Fibroblast of skin of right quadriceps (primary cell): ENCODE measurements around the gene ARSD.
A peak's percentile ranks its signal among the peaks of the same experiment; 100 is the strongest.
"Not testable (repeated sequence)": the region's sequence is repeated elsewhere in the genome, so short reads cannot be mapped to it uniquely, and the experiment has no call there.

Experiments used
- DNase-seq: peaks from one replicate; pipeline ENCODE4 v3.0.0-alpha.2; 2013

The ARSD gene

DNA sequence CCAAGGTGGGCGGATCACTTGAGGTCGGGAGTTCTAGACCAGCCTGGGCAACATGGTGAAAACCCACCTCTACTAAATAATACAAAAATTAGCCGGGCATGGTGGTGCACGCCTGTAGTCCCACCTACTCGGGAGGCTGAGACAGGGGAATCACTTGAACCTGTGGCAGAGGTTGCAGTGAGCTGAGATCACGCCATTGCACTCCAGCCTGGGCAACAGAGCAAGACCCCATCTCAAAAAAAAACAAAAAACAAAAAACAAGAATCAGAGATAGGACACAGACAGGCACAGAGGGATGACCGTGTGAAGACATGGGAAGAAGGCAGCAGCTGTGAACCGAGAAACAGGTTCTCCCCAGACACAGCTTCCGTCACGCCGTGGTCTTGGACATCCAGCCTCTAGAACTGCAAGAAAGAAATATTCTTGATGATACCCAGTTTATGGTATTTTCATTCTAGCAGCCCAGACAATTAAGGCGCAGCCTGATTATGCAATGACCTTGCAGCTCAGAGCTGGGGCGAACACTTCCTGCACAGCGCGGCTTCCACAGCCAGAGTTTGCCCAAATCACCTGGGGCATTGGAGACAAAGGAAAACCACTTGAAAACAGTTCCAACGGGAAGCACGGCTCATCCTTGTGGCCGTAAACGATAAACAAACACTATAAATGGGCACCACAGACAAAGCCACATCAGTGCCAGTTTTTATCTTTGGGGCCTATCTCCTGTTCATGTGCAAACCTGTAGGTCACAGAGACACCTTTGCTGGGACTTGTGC, 4.2 kb upstream of the ARSD start:
- DNase-seq, result no peak

DNA sequence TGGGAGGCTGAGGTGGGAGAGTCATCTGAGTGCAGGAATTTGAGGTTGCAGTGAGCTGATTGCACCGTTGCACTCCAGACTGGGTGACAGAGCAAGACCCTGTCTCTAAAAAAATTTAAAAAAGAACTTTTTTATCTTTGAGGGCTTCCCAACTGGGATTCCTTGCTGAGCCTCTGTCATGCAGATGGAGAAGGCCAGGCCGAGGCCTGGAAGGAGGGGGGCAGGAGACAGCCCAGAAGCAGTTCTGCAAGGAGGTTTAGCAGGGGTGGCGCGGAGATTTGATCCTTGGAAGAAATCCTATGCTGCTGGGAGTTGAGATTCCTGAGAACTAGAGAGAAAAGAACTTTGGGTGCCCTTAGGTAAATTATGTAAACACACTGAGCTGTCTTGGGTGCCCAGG, 2.5 kb upstream of the ARSD start:
- DNase-seq, result no peak

DNA sequence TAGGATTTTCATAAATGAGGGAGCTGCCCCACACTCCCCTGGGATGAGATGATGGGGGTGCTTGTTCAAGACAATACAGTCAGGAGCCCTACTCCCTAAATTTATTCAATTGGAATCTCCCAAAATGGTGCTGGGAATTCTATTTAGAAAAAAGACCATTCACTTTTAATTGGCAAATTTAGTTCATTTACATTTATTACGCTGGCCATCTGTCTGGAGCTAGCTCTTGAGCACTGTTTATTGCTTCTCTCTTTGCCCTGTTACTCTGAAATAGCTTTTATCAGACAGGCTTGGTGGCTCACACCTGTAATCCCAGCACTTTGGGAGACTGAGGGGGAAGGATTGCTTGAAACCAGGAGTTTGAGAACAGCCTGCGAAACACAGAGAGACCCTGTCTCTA, 2.0 kb upstream of the ARSD start:
- no peak for DNase-seq

DNA sequence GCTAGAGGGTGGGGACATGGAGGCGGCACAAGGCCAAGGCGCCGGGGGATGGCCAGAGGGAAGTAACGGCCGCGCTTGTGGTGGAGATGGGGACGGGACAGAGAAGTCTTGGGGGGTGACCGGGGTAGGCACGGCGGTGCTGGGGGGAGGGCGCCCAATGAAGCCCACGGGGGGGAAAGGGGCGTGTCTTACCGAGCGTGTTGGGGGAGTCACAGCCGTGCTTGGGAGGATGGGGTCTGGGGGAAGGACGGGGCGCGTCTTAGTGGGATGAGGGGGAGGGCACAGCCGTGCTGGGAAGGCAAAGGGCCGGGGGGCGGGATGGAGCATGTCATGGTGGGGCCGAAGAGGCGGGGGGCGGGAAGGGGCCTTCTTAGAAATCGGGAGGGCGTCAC, 952 bp downstream of the ARSD start:
- peak; percentile 77 for DNase-seq

DNA sequence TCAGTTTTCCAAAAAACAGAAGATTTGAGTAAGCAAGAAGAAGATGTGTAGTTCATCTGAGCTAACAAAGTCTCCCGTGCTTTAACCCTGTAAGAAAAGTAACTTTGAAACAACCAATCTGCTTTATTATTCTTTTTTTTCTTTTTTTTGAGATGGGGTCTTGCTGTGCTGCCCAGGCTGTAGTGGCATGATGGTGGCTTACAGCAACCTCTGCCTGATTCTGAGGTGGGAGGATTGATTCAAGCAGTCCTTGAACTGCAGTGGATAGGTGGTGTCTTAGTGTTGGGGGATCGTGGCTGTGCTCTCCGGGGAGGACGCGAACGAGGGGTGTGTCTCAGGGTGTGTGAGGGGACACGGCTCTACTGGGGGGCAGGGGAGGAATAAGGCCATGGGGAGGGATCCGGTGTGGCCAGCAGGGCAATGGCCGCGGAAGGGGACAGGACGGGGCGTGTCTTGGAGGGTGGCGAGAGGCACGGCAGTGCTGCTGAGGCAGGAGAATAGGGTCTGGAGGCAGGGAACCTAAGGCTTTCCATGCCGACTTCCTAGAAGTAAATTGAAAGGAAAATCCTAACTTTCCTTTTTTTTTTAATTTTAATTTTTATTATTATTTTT, 2.4 kb downstream of the ARSD start:
- no peak for DNase-seq

DNA sequence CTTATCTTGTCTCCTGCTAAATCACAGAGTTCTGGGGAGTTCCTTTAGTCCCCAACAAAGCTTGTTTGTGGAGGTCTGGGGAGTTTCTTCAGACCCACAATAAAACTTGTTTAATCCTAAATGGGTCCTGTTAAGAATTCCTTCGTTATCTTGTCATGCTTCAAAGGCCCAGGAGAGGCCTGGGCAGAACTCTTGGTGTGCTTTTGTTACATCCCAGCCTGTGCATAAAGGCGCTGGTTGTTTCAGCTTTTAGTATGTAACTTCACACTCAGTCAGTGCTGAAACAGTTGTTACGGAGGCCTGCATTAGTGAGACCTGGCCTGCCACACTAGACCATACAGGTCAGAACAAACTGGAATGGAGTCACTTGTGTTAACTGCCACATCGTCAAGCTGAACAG, 2.9 kb downstream of the ARSD start:
- not testable (repeated sequence) for DNase-seq

DNA sequence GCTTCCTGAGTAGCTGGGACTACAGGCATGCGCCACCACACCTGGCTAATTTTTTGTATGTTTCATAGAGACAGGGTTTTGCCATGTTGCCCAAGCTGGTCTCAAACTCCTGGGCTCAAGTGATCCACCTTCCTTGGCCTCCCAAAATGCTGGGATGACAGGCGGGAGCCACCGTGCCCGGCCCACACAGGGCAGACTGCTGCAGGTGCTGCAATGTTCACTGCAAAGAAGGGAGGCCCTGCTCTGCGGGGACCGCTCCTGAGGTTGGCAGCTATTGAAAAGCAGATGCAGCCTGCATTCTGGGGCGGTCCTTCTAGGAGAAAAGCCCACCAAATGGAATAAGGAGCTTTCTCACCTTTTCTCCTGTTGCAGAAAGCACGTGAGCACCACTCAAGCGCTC, 5.0 kb downstream of the ARSD start:
- DNase-seq, result no peak

DNA sequence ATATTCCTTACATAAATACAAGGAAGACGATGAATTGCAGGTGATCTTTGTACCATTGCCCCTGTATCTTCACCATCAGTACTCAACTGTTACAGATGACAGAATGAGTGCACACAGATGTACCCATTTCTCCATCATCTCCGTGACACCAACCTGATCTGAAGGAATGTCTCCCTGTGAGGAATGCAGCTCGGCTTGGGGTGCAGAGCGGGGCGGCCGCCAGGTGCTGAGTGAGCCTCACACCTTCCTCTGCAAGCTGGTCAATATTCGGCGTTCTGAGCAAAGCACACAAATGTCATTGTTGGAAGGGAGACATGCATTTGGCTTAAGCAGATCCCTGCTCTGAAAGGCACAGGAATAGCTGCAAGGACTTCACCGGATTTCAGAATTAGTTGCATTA, 7.4 kb downstream of the ARSD start:
- DNase-seq, result no peak

DNA sequence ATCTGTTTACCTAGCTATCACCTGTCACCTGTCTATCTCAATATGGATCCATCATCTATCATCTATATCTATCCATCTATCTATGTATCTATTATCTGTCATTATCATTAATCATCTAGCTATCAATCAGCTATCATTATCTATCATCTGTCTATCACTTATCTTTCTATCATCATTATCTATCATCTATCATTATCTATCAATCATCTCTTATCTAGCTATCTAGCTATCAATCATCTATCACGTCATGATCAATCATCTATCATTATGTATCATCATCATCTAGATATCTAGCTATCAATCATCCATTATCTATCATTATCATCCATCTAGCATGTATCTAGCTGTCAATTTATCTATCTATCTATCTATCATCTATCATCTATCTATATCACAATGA, 7.9 kb downstream of the ARSD start:
- no peak for DNase-seq

DNA sequence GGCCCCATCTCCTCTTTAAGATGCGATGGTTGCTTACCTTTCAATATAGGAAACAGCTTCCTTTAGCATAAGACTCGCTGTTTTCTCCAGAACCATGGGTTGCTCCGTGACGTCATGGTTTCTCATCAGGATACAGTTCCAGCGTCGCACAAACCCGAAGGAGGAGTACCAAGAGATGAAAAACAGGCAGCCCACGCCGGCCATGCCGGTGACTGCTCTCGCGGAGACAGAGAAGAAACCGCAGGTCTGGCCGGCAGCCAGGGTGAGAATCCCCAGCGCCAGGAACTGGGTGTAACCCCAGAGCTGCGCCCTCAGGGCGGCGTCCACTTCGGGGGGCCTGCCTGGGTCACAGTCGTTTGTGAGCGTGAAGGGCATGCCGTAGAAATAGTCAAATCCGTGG, 11.4 kb downstream of the ARSD start:
- no peak for DNase-seq

DNA sequence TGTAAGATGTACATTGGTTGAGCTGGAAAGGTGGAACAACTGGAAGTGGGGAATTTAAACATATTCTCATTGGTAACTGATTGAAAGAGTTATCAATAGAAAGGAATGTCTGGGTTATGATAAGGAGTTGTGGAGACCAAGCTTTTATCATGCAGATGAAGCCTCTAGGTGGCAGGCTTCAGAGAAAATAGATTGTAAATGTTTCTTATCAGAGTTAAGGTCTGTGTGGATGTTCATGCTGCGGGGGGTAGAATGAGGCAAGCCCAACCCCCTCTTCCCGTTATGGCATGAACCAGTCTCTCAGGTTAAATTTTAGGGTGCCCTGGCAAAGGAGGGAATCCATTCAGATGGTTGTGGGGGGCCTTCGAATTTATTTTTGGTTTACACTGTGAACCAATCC, 16.0 kb downstream of the ARSD start:
- no peak for DNase-seq

DNA sequence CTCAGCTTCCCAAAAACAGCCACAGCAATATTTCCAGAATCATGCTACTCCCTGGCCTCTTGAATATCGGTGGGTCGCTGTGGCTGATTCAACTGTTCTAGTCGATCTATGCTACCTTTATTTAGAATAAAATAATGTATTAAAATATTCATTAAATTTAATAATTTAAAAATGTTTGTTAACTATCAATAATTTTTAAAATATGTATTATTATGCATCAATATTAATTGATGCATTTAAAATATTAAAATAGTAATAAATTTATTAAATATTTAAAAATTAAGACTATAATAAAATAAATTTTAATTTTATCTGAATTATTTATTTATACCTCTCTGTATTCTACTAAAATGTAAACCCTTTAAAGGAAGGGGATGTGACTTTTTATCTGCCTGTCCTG, 19.0 kb downstream of the ARSD start:
- DNase-seq, result no peak

DNA sequence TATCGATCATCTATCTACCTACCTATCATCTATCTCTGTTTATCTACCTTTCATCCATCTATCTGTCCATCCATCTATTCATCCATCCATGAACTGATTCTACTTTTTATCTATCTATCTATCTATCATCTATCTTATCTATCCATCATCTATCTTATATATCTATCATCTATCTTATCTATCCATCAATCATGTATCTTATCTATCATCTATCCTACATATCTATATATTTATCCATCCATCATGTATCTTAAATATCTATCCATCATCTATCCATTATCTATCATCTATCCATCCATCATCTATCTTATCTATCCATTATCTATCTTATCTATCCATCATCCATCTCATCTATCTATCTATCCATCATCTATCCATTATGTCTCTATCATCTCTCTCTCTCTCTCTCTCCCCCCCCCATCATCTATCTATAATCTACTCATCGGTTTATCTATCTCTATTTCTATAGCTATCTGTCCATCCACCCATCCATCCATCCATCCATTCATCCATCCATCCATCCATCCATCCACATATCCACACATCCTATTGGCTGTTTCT, 20.9 kb downstream of the ARSD start:
- no peak for DNase-seq

DNA sequence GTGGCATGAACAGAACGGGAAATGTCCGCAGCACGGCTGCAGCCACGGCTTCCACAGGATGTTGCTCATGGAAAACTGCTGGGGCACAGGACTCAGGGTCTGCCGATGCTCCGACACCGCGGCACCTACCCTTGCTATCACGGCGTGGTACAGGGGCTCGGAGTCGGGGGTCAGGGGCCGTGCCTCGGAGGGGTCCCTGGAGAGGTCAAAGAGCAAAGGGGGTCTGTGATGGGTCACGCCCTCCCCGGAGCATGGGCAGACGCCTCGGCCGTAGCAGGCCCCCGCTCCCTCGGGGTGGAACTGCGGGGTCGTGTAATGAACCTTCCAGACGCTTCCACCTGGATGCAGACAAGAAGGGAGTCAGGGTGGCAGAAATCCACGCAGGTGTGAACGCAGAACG, 21.8 kb downstream of the ARSD start:
- no peak for DNase-seq

DNA sequence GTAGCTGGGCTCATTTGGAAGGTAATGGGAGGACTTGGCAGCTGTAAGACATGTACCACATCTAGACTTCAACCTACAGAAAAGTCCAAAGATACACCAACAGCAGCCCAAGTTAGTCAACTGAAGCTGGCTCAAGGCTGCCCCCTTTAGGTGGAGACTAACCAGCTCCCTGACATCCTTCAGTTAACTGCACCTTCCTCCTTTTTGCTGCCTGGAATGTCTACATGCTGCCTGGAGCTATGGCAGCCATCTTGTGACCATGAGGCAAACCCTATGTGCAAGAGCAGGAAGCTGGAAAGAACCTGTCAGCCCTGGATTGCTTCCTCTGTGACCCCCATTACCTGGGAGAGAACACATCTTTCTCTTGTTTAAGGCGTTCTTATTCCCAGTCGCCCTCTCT, 25.8 kb downstream of the ARSD start:
- DNase-seq, result no peak

DNA sequence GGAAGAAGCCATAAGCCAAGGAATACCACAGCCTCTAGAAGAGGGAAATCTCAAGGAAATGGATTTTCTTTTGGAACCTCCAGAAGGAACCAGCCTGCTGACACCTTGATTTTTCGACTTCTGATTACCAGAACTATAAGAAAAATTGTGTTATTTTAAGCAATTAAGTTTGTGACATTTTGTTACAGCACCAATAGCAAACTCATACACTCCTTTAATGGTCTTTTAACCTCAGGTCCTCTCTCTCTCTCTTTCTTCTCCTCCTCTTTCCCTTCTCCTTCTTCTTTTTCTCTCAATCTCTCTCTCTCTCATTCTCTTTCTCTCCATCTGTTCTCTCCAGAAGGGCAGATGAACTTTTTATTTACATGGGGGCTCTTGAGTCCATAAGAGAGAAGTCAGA, 26.3 kb downstream of the ARSD start:
- no peak for DNase-seq

DNA sequence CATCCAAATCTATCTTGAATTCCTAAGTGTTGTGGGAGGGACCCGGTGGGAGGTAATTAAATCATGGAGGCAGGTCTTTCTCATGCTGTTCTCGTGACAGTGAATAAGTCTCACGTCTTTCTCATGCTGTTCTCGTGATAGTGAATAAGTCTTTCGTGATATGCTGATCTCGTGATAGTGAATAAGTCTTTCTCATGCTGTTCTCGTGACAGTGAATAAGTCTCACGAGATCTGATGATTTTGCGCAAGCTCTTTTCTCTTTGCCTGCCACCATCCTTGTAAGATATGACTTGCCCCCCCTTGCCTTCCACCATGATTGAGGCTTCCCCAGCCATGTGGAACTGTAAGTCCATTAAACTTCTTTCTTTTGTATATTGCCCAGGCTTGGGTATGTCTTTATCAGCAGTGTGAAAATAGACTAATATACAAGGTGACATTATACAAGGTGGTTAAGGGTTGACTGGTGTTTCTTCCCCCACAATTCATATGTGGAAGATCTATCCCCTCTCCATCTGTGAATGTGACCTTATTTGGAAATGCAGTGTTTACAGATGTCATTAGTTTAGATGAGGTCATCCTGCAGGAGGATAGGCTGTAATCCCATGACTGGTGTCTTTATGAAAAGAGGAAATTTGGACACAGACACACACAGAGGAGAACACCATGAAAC, 27.6 kb downstream of the ARSD start:
- DNase-seq, result peak; percentile 10

DNA sequence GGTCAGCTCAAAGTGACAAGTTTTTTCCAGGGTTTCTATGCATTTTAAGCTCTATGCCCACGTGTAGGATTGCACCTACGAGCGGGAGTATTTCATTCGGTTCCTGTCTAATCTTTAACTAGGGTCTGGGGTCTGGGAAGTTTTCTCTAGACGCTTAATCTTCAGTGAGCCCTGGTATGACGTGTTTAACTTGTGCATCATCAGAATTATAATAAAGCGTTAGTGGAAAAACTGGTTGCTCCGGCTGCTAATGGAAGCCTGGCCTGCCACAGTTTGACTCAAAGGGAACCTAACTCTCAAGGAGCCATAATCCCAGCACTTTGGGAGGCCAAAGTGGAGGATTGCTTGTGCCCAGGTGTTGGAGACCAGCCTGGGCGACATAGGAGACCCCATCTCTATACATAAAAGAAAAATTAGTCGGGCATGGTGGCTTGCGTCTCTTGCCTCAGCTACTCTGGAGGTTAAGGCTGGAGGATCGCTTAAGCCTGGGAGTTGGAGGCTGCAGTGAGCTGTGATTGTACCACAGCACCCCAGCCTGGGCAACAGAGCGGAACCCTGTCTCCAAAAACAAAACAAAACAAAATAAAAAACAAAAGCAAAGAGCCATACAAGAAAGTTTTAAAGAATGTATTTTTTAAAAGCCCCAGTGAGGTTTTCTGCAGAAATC, 30.2 kb downstream of the ARSD start:
- no peak for DNase-seq

DNA sequence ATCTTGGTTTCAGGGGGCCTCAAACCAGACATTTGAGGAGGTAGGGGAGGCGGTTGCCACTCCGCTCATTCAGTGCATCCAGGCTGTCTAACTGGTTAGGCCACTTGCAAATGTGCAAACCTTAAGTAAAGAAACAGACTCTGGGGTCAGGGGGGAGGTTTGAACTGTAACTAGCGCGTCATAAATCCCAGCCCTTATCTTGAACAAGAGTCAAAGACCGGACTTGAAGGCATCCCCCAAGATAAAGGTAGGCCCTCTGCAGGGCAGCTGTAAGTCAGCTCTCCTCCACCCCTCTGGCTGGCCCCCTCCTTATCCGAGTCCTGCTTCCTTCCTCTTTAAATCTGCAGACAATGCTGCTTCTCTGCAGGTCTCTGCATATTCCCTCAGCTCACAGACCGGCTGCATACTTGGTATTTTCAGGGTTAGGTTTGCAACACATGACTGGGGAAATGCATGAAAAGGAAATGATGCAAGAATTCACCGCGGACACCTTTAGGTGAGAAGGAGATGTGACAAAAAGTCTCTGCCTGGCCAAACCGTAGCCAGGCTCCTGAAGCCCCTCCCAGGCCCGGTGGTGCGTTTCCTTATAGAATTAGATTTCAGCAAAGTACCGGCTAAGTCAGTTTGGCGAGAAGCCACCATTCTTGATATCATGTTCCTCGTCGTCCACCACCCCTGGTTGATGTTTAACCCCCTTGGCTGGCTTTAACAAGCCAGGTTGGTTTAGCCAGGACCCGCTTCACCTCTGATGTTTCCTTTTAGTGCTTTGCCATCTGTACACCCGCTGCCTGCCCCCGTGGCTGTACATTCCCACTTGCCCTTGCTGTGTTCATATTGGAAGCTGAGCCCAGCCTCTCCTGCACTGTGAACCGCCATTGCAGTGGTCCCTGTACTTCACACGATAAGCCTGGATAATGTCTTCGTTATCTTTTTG, 31.2 kb downstream of the ARSD start:
- DNase-seq, result not testable (repeated sequence)

DNA sequence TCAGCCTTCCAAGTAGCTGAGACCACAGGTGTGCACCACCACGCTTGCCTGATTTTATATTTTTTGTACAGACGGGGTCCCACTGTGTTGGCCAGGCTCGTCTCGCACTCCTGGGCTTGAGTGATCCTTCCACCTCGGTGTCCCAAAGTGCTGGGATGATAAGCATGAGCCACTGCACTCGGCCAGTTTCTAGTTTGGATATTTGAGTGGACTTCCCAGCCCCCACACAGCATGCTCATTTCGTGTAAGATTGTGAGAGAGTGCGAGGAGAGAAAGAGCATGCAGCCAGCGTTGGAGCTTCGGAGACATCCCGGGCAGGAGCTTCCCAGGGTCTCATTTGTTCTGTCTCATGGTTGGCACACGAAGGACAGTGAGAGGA, 31.8 kb downstream of the ARSD start:
- DNase-seq, result no peak

DNA sequence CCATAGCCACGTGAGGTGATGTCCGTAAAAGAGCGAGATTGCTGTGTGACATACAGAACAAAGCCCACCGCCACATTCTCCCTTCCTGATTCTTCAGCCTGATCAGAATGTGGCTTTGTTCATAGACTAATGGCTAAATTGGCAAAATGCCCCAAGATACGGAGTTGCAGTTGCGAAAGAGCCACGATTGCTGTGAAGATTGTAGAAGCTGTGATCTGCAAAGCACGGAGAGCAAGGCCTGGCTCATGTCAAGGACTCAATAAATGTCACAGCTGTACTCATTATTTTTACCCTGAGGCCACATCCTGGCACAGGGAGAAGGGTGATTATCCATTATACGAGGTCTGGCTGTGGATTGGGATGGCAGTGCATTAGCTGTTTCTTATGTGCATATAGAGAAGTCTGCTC, 34.2 kb downstream of the ARSD start:
- DNase-seq, result peak; percentile 47

DNA sequence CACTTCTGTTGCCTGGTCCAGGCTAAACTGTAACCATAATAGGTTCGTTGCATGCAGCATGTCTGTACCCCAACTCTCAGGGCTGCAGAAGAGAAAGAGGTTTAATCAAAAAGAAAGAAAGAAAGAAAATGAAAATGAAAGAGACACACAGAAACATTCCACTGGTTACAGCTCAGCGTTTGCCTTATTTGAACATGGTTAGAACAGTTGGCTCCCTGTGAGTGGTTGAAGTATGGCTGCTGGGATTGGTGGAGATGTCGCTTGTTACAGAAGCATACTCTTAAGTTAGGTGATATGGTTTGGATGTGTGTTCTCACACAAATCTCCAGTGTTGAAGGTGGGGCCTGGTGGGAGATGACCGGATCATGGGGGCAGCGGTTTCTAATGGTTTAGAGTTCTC, 36.3 kb downstream of the ARSD start:
- DNase-seq, result no peak
